Peyer's patch (tissue), 4 donors: ENCODE data around the gene SCRT2.
"Not testable (repeated sequence)": the region's sequence is repeated elsewhere in the genome, so short reads cannot be mapped to it uniquely, and the experiment has no call there.

ENCODE experiments used
- POLR2A ChIP-seq, 2 donors: fragments of 450-650 bp; IDR thresholded peaks; one replicate each; pipeline ENCODE4 v1.5.1; 2017; ENCODE audit warnings: antibody characterized with exemption in 2 of 2, mild to moderate bottlenecking in 2 of 2, moderate library complexity in 2 of 2
- TF ChIP-seq, protein P1 (sequence below), 6 experiments: fragments of 450-650 bp in 4 of 6; fragments of 200-600 bp in 2 of 6; sonication (generic) in 1 of 6; IDR thresholded peaks; one replicate each; pipeline ENCODE4 v1.5.1; 2017 to 2019; ENCODE audit warnings: antibody characterized with exemption in 6 of 6, mild to moderate bottlenecking in 3 of 6, moderate library complexity in 1 of 6

DNA sequence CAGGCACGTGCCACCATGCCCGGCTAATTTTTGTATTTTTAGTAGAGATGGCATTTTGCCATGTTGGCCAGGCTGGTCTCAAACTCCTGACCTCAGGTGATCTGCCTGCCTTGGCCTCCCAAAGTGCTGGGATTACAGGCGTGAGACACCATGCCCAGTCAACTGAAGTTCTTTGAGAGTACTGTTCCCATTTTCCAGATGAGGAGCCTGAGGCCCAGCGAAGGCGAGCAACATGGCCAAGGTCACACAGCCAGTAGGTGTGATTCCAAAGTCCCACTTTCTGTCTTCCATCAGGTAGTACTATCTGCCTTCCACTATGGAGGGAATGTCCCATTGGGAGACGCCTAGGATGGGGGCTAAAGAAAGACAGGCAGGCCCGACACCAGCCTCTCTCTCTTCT is 49.2 kb upstream of the SCRT2 start:
- TF ChIP-seq, protein P1, sequence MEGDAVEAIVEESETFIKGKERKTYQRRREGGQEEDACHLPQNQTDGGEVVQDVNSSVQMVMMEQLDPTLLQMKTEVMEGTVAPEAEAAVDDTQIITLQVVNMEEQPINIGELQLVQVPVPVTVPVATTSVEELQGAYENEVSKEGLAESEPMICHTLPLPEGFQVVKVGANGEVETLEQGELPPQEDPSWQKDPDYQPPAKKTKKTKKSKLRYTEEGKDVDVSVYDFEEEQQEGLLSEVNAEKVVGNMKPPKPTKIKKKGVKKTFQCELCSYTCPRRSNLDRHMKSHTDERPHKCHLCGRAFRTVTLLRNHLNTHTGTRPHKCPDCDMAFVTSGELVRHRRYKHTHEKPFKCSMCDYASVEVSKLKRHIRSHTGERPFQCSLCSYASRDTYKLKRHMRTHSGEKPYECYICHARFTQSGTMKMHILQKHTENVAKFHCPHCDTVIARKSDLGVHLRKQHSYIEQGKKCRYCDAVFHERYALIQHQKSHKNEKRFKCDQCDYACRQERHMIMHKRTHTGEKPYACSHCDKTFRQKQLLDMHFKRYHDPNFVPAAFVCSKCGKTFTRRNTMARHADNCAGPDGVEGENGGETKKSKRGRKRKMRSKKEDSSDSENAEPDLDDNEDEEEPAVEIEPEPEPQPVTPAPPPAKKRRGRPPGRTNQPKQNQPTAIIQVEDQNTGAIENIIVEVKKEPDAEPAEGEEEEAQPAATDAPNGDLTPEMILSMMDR (IDR thresholded peaks at IDR 0.05), result not testable (repeated sequence)
- not testable (repeated sequence) for TF ChIP-seq POLR2A (IDR thresholded peaks at IDR 0.05)
